PC-3 (cell line): Measurements from ENCODE around the gene PIP5K1C.

Experiments used
- CTCF ChIP-seq: fragments of 300-600 bp; sonication (generic); conservative IDR thresholded peaks from 2 replicates; pipeline ENCODE4 v1.5.1; 2017; ENCODE audit warnings: antibody characterized with exemption, low read depth, mild to moderate bottlenecking, low read length
- EZH2 ChIP-seq: fragments of 300-600 bp; sonication (generic); IDR thresholded peaks from one replicate; pipeline ENCODE4 v1.6.1; 2017; ENCODE audit warnings: antibody characterized with exemption, mild to moderate bottlenecking, low read length; ENCODE audit not compliant: unreplicated experiment

GRCh38 chr19:3620817-3621547 lies 79.3 kb downstream of the PIP5K1C start:
- TF ChIP-seq CTCF (no peak), EZH2 (no peak)
